Panc1 (cell line): ENCODE measurements around the gene FSTL5. TPM values are rescaled to one million over a fixed set of nuclear protein-coding genes. Genes with fewer than 3 reads are reported as not detected.

Source experiments
- ATAC-seq: fragments of 200-7000 bp; cut with Tn5 transposase; 2 replicates; pipeline ENCODE4 v1.9.1; 2020; ENCODE audit warnings: mild to moderate bottlenecking, moderate library complexity
- BruUV-seq: library from RNA; stranded (reverse); fragments of 400-500 nt; replicated peaks from 2 replicates; lab custom pipeline; 2021; lab: Mats Ljungman, UMichigan
- CTCF ChIA-PET: fragments of 300-600 bp; sonication (Branson Sonifier 250); formaldehyde crosslinking; loops from one replicate; lab custom pipeline; 2022; ENCODE audit warnings: antibody characterized with exemption; lab: Charles Lee
- POLR2A ChIA-PET: fragments of 300-600 bp; sonication (Branson Sonifier 250); formaldehyde crosslinking; loops from one replicate; lab custom pipeline; 2022; ENCODE audit warnings: antibody characterized with exemption; lab: Charles Lee
- DNase-seq: peaks from one replicate; pipeline ENCODE4 v3.0.0-alpha.2; 2010; ENCODE audit warnings: low read depth, low spot score
- H3K27ac ChIP-seq: 2 replicates; pipeline ENCODE4 v1.5.1; 2011; ENCODE audit warnings: mild to moderate bottlenecking, low read length, inconsistent platforms
- H3K27me3 ChIP-seq: fragments of 200-500 bp; sonication (Bioruptor generic); 2 replicates; pipeline ENCODE4 v1.6.0; 2014; ENCODE audit warnings: low read length, inconsistent platforms; ENCODE audit not compliant: control insufficient read depth, insufficient read depth
- H3K36me3 ChIP-seq: fragments of 200-500 bp; sonication (Bioruptor generic); 2 replicates; pipeline ENCODE4 v1.5.1; 2014; ENCODE audit warnings: inconsistent platforms, mild to moderate bottlenecking, low read length, moderate library complexity; ENCODE audit not compliant: control insufficient read depth, insufficient read depth
- H3K4me1 ChIP-seq: 2 replicates; pipeline ENCODE4 v1.5.1; 2011; ENCODE audit warnings: inconsistent platforms, mild to moderate bottlenecking, low read length, moderate library complexity; ENCODE audit not compliant: control insufficient read depth, insufficient read depth
- H3K4me3 ChIP-seq, 2 experiments: 2 replicates each; pipeline ENCODE4 v1.5.1; 2011 to 2012; ENCODE audit warnings: low read depth in 2 of 2, low read length in 2 of 2, mild to moderate bottlenecking in 2 of 2, inconsistent platforms in 1 of 2, moderate library complexity in 1 of 2
- H3K9me3 ChIP-seq: fragments of 200-500 bp; sonication (Bioruptor generic); 2 replicates; pipeline ENCODE4 v1.5.1; 2014; ENCODE audit warnings: low read depth, mild to moderate bottlenecking, inconsistent platforms, low read length, moderate library complexity; ENCODE audit not compliant: control insufficient read depth, insufficient read depth
- CTCF ChIP-seq: fragments of 450-650 bp; IDR thresholded peaks from 2 replicates; pipeline ENCODE4 v1.5.1; 2017; ENCODE audit warnings: mild to moderate bottlenecking
- POLR2AphosphoS5 ChIP-seq: IDR thresholded peaks from 2 replicates; pipeline ENCODE4 v1.6.1; 2012; ENCODE audit warnings: mild to moderate bottlenecking, low read depth, low read length, moderate library complexity
- REST ChIP-seq, 2 experiments: IDR thresholded peaks; 2 replicates each; pipeline ENCODE4 v1.6.1; 2011 to 2012; ENCODE audit warnings: low read depth in 2 of 2, control low read depth in 1 of 2, low read length in 1 of 2, mild to moderate bottlenecking in 1 of 2, moderate library complexity in 1 of 2; ENCODE audit not compliant: insufficient read depth in 1 of 2
- SIN3A ChIP-seq: IDR thresholded peaks from 2 replicates; pipeline ENCODE4 v1.6.1; 2012; ENCODE audit warnings: low read depth, mild to moderate bottlenecking, low read length, moderate library complexity, borderline replicate concordance; ENCODE audit not compliant: insufficient read depth
- TCF7L2 ChIP-seq: IDR thresholded peaks from 2 replicates; pipeline ENCODE4 v1.6.1; 2011; ENCODE audit warnings: mild to moderate bottlenecking, low read depth, low read length, inconsistent platforms
- in situ Hi-C: cut with HindIII; loops from 2 replicates; pipeline ENCODE4 v1.10.0; 2016; ENCODE audit warnings: low sequenced_read_pairs, low pct_unique_long_range_greater_than_20kb
- intact Hi-C: fragments of 100-400 bp; cut with micrococcal nuclease; formaldehyde crosslinking; loops from one replicate; pipeline ENCODE4 v1.10.0; 2022; ENCODE audit not compliant: unreplicated experiment
- total RNA-seq: library from RNA; stranded (reverse); gene quantifications from one replicate; pipeline ENCODE4 v1.2.1, GENCODE V29; 2021; ENCODE audit not compliant: unreplicated experiment

FSTL5 gene
- total RNA-seq, 1 experiment from 2014 or later: 0.67 TPM

GRCh38 chr4:161564230-161564834 is 599.5 kb downstream of the FSTL5 start:
- H3K4me1 ChIP-seq: no peaks in the 10 kb centered on the region
- ChIA-PET POLR2A (no interaction called here), CTCF (no interaction called here)
- no peaks in the 10 kb centered on the region for H3K27me3 ChIP-seq
- no peak overlapping the region for H3K27ac ChIP-seq
- H3K9me3 ChIP-seq: no peaks in the 10 kb centered on the region
- ATAC-seq (no peak), DNase-seq (no peak)
- no peak overlapping the region for H3K4me3 ChIP-seq
- no TSS peak for BruUV-seq
- H3K36me3 ChIP-seq: no peaks in the 10 kb centered on the region
- intact Hi-C loops: loop anchor here (5.0 kb wide), 2 partner anchors 78 to 603 kb away; no protein-coding TSS in a partner anchor
- in situ Hi-C loops: no loop called here
- TF ChIP-seq POLR2AphosphoS5: no peak
- TF ChIP-seq SIN3A: no peak
- no peak for TF ChIP-seq TCF7L2
- TF ChIP-seq CTCF: no peak
- no peak for TF ChIP-seq REST (IDR thresholded peaks at IDR 0.05; ENCODE audit: insufficient read depth in 1 of 2, low read depth in 2 of 2, low read length in 1 of 2)

- BruUV-seq: no TSS peak
- no peak for ATAC-seq
- Histone ChIP-seq H3K9me3 (no peaks in the 10 kb centered on the region), H3K36me3 (no peaks in the 10 kb centered on the region), H3K4me3 (no peak overlapping the region), H3K27ac (no peak overlapping the region), H3K4me1 (peaks cover 4% of the 10 kb centered on the region; the same call in 1 of the 2 replicates), H3K27me3 (no peaks in the 10 kb centered on the region)
- CTCF ChIA-PET: no interaction called here
- POLR2A ChIA-PET: no interaction called here
- intact Hi-C loops (no loop called here), in situ Hi-C loops (no loop called here)
- peak; percentile 25 for DNase-seq
- TF ChIP-seq TCF7L2 (no peak), REST (IDR thresholded peaks at IDR 0.05; ENCODE audit: insufficient read depth in 1 of 2, low read depth in 2 of 2, low read length in 1 of 2) (no peak), POLR2AphosphoS5 (no peak), CTCF (no peak)
Measured at GRCh38 chr4:161555689-161556660, 607.8 kb downstream of the FSTL5 start.
